ENCODE data around the gene UBXN6.

Gene UBXN6, protein sequence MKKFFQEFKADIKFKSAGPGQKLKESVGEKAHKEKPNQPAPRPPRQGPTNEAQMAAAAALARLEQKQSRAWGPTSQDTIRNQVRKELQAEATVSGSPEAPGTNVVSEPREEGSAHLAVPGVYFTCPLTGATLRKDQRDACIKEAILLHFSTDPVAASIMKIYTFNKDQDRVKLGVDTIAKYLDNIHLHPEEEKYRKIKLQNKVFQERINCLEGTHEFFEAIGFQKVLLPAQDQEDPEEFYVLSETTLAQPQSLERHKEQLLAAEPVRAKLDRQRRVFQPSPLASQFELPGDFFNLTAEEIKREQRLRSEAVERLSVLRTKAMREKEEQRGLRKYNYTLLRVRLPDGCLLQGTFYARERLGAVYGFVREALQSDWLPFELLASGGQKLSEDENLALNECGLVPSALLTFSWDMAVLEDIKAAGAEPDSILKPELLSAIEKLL

DNA sequence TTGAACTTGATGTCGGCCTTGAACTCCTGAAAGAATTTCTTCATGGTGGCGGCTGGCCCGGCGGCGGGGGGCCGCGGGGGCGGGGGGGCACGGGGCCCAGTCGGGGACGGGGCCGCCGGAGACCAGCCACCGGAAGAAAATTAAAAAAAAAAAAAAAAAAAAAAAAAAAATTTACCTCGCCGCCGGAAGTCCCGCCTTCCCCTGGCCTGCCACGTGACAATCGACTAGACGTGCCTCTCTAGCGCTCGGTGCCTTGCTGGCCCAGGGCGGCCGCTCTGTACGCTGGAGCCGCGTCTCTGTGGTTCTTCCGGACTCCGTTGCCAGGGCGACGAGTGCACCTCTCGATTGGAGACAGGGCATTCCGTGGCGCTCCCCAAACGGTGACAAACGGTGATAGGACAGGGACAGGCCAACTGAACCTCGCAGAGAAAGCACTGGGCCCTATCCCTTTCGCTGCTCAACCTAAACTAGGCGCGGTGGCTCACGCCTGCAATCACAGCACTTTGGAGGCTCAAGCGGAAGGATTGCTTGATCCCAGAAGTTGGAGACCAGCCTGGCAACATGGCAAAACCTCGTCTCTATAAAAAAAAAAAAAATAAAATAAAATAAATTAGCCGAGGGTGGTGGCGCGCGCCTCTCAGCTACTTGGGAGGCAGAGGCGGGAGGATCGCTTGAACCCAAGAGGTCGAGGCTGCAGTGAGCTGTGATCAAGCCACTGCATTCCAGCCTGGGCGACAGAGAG is at the start of gene UBXN6:
UBXN6 (minus strand) TSS at position 141 of the 742 bp plus-strand sequence; CDS start at position 44, 97 bp downstream.
- DNase-seq: peak; percentile 99

DNA sequence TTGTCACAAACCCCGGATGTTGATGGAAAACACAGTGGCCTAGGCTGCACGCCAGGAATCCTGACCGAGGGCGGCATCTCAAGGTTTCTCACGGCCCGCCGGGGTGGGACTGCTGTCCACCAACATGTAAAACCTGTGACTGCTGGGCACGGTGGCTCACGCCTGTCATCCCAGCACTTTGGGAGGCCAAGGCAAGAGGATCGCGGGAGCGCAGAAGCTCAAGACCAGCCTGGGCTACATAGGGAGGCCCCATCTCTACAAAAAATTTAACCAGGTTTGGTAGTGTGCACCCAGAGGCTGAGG is 49.5 kb upstream of the UBXN6 start:
- DNase-seq: no peak

DNA sequence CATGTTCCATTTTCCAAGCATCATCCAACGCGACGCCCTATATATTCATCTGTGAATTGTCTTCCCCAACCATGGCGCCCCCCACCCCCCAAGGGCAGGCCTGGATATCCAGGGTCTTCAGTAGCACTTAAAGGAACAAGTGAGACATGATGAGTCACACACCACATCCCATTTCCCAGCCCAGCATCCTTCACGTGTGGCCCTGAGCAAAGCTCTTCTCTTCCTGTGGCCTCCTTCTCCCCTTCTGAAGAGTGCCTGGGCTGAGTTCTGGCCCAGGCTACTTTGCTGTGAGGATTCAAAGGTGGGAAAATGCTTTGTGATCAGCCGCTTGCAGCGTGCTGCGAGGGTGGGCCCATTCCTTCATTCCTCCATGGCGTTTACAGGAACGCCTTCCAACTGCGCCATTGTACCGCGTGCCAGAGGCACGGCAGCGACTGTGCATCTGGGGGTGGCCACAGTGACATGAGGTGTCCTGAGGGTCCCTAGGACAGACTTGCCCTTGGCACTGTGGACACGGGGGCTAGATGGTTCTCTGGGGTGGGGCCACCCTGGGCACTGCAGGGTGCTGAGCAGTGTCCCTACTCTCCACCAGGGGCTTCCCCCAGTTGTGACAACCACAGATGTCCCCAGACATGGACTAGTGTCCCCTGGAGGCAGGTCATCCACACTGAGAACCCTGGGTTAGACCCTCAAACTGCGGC is 49.0 kb upstream of the UBXN6 start:
- DNase-seq: no peak

DNA sequence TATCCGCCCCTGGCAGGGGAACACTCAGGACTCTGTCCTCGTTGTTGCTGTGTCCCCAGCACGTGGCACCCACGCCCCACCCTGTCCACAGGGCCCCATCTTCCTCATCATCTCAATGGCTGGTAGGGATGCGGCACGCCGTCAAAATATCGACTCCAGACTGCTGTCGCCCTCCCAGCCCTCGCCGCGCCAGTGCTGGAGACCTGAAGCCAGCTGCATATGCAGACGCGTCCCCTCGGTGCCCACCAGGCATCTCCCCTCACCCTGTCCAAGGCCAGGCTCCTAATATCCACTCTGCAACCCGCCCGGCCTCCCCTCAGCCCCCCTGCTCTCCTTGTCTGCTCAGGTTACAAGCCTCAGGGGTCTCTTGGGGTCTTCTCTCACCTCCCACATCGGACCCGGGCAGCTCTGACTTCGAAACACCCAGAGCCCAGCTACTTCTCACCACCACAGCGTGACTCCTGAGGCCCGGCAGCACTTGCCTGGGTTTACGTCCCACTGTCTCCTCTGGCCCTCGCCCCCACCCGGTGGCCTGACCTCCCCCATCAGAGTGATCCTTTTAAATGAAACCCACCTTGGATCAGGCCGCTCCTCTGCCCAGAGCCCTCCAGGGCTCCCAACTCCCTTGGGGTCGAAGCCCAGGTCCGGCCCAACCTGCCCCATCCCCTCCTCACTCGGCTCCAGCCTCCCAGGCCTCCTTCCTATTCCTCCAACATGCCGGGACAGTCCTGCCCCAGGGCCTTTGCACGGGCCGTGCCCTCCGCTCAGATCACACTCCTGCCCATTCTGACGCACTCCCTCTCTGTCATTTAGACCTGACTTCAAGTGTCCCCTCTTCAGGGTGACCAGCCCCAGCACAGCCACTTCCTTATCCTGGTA is 48.2 kb upstream of the UBXN6 start:
- no peak for DNase-seq

DNA sequence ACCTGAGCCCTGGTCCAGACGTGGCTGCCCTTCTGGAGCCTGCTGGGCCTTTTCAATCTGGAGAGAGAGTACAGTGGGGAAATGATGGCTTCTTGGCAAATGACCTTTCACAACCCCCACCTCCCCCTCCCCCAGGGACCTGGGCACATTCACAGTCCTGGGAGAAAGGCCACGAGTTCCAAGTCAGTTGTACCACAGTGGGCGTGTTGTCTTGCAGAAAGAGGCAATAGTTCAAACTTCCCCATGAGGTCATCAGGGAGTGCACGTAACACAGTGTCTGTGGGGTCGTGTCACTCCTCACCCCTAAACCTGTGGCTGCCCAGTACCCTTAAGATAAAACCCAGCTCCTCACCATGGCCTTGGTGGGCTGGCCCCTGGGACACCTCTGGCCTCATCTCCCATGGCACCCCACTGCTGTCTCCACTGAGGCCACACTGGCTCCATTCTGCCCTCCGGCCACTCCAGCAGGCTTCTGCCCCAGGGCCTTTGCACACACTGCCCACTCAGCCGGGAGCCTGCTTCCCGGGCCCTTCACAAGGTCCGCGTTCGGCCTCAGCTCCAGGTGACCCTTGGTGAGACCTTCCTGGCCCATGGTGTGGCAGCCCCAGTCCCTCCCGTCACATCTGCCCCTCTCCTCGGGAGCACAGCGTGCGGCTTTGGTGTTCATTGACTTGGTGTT is 47.4 kb upstream of the UBXN6 start:
- DNase-seq: no peak

DNA sequence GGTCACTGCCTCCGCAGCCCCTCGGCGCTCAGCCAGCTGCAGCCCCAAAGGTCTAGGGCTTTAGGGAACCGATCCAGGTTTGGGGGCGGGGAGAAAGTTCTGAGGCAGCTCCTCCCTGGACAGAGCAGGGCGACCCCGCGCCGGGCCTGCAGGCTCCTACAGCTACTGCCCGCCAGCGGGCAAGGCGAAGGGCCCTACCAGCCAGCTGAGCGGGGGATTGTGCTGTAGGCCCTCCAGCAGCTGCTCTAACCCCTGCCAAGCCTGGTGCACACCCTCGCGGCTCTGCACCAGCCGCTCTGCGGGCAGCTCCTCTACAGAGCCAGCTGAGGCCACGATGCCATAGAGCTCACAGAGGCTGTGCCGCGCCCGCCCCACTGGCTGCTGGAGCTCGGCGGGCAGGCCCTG is 46.7 kb upstream of the UBXN6 start:
- DNase-seq: no peak

DNA sequence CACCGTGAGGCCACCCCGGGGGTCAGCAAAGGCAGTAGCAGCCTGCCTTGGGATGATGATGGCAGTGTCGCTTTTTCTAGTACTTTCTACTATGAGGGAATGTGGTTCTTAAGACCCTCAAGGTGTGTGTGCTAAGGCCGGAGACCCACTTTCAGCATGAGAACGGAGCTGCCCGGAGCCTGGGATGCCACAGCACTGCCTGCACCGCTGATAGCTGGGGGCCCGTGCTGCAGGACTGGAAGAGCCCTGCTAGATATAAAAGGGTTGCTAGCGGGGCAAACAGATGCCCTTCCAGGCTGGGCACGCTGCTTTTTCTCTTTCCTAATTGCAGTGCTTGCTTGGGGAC is 46.2 kb upstream of the UBXN6 start:
- DNase-seq: no peak

DNA sequence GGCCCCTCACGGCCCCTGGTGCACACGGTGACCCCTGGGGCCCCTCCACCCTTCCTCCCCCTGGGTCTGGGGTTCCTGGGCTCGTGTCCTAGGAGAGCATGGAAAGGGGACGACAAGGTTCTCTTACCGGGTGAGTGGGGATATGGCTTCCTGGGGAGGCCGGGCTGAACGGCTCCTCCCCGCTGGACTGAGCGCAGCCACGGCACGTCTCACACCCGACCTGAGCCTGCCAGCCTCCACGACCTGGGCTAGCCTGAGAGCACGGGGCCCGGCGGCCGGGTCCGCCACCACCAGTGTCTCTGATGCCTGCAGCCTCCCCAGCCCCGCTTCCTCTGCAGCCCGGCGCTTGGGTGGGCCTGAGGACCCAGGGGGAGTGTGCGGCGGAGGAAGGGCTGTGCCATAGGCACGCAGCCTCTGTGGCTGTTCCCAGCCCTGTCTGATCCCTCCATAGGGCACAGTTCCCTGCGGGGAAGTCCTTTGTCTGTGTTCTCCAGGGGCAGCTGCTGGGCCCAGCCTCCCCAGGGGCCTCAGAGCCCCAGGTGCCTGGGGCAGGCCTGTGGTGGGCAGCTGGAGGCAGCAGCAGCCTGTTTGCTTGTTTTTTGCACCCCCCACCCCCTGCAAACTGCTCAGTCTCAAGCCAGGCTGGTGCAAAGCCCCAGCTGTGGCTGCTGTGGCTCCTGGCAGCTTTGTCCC is 45.7 kb upstream of the UBXN6 start:
- no peak for DNase-seq

DNA sequence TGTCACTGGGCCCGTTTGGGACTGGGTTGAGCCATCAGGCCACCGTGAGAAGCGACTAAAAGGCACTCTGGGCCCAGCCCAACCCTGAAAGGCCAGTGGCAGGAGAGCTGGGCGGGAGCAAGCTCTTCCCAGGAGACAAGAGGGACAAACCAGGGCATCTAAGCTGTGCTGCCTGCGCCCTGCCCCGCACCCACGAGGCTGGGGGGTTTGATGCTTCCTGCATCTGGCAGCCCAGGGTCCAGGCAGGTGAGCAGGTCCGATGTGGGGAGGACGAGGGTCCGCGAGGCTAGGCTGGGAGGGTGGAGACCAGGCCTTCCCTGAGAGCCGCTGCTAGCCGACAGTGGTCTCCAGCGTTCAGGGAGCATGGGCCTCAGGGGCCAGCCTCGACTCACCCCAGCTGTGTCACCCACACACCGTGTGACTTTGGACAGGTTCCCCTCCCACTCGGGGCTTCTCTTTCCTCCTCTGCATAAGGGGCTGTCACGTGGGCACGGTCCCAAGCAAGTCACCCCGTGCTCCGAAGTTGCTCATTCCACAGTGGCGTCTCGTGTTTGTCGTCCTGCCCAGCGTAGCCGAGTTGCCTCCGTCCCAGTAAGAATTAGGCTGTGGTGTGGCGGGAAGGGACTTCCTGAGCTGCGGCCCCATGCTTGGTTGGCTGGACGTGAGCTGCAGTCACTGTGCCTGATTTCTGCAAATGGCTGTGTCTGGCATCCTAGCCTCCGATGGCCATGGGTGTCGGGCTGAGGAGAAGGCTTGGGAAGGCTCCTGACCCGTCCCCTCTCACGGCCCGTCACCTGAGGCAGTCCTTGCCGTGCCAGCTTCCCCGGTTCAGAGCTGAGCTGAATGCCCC is 44.9 kb upstream of the UBXN6 start:
- no peak for DNase-seq

DNA sequence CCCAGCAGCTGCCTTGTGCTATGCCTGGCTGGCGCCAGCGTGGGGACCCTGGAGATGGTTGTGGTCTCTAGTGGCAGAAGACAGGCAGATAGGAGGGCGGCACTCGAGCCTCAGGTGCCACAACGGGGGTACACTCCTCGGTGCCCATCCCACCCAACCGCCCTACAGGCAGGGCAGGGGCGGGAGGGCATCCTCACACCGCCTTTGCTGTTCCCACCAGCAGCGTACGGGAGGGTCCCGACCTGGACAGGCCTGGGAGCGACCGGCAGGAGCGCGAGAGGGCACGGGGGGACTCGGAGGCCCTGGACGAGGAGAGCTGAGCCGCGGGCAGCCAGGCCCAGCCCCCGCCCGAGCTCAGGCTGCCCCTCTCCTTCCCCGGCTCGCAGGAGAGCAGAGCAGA is 44.1 kb upstream of the UBXN6 start:
- DNase-seq: no peak

DNA sequence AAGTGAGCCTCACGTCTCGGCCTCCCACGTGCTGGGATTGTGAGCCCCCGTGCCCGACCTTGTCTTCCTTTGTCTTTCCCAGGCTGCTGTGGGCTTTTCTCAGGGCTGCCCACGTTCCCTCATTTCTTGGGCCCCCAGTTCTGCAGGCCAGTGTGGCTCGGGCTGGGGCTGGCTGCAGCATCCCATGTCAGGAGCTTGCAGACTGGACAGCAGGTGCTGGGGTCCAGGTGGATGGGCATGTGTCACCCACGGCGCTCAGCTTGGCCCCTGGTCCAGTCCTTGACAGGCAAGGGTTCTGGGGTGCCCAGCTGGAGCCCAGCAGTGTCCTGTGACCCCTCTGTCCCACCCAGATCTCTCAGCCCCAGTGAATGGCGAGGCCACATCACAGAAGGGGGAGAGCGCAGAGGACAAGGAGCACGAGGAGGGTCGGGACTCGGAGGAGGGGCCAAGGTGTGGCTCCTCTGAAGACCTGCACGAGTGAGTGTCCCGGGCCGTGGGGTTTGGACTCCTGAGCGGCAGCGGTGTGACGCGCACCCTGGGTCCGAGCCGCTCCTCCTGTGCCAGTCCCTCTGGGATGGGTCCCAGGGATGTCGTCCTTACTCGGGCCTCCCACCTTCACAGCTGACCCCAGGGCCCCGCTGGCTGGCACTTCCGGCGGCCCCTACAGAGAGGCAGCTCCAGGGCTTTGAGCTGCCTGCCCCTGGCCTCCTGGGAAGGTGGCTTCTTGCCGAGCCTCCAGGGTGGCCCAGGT is 43.4 kb upstream of the UBXN6 start:
- DNase-seq: no peak

DNA sequence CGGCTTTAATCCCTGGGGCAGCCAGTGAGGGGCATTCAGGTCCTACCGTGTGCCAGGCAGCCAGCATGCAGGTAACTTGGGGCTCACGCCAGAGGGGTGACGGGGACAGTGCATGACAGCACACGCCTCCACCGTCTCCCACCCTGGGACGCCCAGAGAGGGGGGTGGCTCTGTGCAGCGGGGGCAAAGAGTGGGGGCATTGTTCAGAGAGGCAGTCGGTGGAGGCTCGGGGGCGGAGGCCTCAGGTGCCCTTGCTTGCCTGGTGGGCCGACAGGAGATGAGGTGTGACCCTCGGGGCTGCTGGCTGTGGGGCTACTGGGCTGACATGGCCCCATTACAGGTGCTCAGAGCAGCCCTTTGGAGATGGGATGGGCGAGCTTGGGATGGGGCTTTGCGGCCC is 42.3 kb upstream of the UBXN6 start:
- no peak for DNase-seq

DNA sequence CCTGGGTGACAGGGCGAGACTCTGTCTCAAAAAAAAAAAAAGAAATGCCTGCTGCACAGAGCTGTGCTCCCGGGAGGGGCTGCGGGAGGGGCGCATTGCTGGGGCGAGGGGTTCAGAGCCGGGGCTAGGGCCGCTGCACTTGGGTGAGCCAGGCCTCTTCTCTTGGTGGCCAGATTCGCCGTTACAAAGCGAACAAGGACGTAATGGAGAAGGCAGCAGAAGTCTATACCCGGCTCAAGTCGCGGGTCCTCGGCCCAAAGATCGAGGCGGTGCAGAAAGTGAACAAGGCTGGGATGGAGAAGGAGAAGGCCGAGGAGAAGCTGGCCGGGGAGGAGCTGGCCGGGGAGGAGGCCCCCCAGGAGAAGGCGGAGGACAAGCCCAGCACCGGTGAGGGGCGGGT is 41.7 kb upstream of the UBXN6 start:
- no peak for DNase-seq

DNA sequence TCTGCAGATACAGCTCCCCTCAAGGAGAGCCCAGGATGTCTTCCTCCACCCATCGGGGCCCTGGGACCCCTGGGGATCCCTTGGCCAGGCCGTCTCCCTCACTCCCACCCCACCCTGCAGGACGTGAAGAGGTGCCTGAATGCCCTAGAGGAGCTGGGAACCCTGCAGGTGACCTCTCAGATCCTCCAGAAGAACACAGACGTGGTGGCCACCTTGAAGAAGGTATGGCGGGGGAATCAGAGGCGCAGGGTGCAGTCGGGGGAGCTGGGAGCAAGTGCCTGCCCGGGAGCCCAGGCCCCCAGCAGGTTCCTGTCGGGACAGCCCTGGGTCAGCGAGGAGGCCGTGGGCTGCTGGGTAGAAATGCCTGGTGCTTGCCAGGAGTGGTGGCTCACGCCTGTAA is 41.1 kb upstream of the UBXN6 start:
- DNase-seq: no peak

DNA sequence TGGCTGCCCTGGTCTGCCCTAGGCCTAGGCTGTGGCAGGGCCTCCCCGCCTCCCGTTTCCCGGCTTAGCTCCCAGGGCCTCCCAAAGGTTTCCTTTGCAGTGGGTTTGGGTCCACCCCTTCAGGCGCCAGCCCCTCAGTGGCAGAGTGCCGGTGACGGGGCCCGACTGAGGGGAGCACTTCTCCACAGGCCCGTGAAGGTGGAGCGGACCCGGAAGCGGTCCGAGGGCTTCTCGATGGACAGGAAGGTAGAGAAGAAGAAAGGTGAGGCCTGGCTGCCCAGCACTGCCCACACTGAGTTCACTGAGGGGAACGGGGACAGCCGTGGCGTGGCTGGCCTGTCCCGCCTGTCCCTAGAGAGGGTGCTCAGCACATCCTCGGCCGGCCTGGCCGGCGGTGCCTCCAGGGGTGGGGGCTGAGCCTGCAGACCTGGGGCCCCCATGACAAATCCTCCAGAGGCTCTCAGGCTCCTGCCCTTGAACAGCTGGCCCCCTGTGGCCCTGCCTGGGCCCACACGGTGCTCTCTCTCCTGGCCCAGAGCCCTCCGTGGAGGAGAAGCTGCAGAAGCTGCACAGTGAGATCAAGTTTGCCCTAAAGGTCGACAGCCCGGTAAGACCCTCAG is 40.3 kb upstream of the UBXN6 start:
- no peak for DNase-seq

DNA sequence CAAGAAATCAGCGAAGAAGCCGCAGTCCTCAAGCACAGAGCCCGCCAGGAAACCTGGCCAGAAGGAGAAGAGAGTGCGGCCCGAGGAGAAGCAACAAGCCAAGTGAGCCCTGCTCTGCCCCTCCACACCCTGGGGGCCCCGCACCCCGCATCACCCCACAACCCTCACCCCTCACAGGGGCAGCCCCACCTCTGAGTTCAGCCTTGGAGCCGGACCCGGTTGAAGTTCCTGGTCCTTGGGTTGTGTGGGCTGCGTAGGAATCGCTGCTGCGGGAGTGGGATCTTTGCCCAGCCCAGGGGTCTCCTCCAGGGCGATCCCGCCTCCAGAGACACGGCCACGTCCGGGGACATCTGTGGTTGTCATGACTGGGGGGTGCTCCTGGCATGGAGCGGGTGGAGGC is 38.7 kb upstream of the UBXN6 start:
- no peak for DNase-seq

DNA sequence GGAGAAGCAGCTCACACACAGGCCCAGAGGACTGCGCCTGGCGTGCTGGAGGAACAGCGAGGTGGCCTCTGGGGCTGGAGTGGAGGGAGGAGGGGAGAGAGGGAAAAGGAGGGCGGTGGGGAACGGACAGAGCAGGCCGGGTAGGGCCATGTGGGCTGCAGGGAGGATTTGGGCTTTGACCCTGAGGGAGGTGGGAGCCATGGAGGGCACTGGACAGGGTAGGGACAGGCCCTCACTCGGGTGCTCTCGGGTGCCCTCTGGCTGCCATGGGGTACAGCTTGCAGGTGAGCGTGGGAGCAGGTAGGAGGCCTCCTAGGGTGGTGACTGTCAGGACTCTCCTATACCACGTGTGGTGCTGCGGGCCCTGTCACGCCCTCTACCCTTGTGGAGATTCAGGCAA is 37.9 kb upstream of the UBXN6 start:
- no peak for DNase-seq

DNA sequence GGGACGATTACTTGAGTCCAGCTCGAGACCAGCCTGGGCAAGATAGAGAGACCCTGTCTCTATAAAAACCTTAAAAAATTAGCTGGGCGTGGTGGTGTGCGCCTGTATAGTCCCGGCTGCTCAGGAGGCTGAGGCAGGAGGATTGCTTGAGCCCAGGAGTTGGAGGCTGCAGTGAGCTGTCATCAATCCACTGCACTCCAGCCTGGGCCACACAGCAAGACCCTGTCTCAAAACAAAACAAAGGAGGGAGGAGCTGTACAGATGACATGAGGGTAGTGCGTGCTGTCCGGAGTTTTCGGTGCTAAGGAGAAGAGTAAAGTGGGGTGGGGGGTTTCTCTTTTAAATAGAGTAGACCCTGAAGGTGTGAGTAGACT is 37.1 kb upstream of the UBXN6 start:
- no peak for DNase-seq

DNA sequence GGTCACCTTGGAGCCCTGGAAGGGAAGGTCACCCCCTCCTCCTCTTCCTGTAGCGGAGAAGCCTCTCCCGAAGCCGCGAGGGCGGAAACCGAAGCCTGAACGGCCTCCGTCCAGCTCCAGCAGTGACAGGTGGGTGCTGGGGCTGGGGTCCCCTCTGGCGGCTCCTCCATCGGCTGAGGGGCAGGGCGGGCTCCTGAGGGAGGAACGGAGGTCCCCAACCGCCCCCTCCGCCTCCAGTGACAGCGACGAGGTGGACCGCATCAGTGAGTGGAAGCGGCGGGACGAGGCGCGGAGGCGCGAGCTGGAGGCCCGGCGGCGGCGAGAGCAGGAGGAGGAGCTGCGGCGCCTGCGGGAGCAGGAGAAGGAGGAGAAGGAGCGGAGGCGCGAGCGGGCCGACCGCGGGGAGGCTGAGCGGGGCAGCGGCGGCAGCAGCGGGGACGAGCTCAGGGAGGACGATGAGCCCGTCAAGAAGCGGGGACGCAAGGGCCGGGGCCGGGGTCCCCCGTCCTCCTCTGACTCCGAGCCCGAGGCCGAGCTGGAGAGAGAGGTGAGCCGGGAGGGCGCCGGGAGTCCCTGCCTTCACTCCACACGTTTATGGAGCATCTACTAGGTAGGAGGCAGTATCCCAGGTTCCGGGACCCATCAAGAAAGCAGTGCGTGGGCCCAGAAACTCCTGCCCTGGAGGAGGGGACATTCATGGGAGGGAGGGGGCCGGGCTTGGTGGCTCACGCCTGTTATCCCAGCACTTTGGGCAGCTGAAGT is 36.5 kb upstream of the UBXN6 start:
- DNase-seq: no peak
